Measurements from ENCODE around the gene DAD1.

GRCh38 chr14:22555384-22556011 lies 33.5 kb downstream of the DAD1 start:
- TF ChIP-seq POLR2A (IDR thresholded peaks at IDR 0.05; ENCODE audit: low read depth, low read length) = 0 out of 2 replicates have a peak, but pooled peaks have one; percentile 34
- TF ChIP-seq TAF1 (IDR thresholded peaks at IDR 0.05; ENCODE audit: borderline replicate concordance, low read depth, low read length) = no peak
- TF ChIP-seq POLR2AphosphoS5 (IDR thresholded peaks at IDR 0.05; ENCODE audit: low read depth, low read length) = no peak

Measured in GM12892 (cell line).